Left lung (tissue), 10 donors: ENCODE results near the gene GPC2. TPM values are rescaled to one million over a fixed set of nuclear protein-coding genes. Genes with fewer than 3 reads are reported as not detected.

Source experiments
- ATAC-seq: fragments of 200-7000 bp; cut with Tn5 transposase; one replicate; pipeline ENCODE4 v1.9.1; 2020; ENCODE audit warnings: moderate library complexity
- DNase-seq, 4 donors: peaks; one replicate each; pipeline ENCODE4 v3.0.0-alpha.2; 2013 to 2020
- H3K27ac ChIP-seq, 2 donors: fragments of 200-600 bp; sonication (generic) in 1 of 2; one replicate each; pipeline versions ENCODE4 v1.5.0 to v1.8.0; 2020 to 2021
- H3K27me3 ChIP-seq, 2 donors: fragments of 200-600 bp; sonication (generic) in 1 of 2; one replicate each; pipeline versions ENCODE4 v1.5.0 to v1.8.0; 2020 to 2021
- H3K36me3 ChIP-seq, 2 donors: fragments of 200-600 bp; sonication (generic) in 1 of 2; one replicate each; pipeline versions ENCODE4 v1.5.0 to v1.8.0; 2020 to 2021
- H3K4me1 ChIP-seq, 2 donors: fragments of 200-600 bp; one replicate each; pipeline ENCODE4 v1.8.0; 2021
- H3K4me3 ChIP-seq, 2 donors: fragments of 200-600 bp; sonication (generic) in 1 of 2; one replicate each; pipeline versions ENCODE4 v1.5.0 to v1.8.0; 2020 to 2021; ENCODE audit warnings: mild to moderate bottlenecking in 1 of 2
- H3K9me3 ChIP-seq, 2 donors: fragments of 200-600 bp; sonication (generic) in 1 of 2; one replicate each; pipeline versions ENCODE4 v1.5.0 to v1.8.0; 2020 to 2021
- CTCF ChIP-seq, 2 donors: fragments of 200-600 bp; sonication (generic) in 1 of 2; IDR thresholded peaks; one replicate each; pipeline versions ENCODE4 v1.5.0 to v1.8.0; 2021; ENCODE audit warnings: antibody characterized with exemption in 2 of 2
- intact Hi-C, 2 donors: fragments of 100-400 bp; cut with DNase I; formaldehyde crosslinking; loops; one replicate each; pipeline versions ENCODE4 v1.11.2 to v1.14.2; 2022
- polyA plus RNA-seq, 6 donors: library from polyadenylated mRNA; unstranded; fragments of 120-200 nt; gene quantifications; one replicate each; pipeline ENCODE4 v1.2.1, GENCODE V29; 2013; ENCODE audit not compliant: insufficient read length in 6 of 6
- total RNA-seq, 2 donors: library from RNA; stranded (reverse); fragmentation: NEBNext Ultra II Directional; extraction: Animal tissue kit (Norgen Biotek cat#: 25700); gene quantifications; one replicate each; pipeline ENCODE4 v1.2.1, GENCODE V29; 2021
- donor health status: DM: no; HTN: yes; CAD: no.
- donor health status: DM: no; HTN: no; CAD: no.

GPC2 gene
- total and polyA plus RNA-seq, 8 donors: 2.5 to 17.0 (median 10.2) TPM

GRCh38 chr7:100210805-100211204 is 33.6 kb upstream of the GPC2 start:
- DNase-seq: peak in 1 of 4 donors; percentile 59
- TF ChIP-seq CTCF (IDR thresholded peaks at IDR 0.05): no peak
- no peak for ATAC-seq
- Histone ChIP-seq H3K4me1 (no peaks in the 10 kb centered on the region), H3K27ac (no peak overlapping the region), H3K27me3 (no peaks in the 10 kb centered on the region), H3K36me3 (no peaks in the 10 kb centered on the region), H3K9me3 (no peaks in the 10 kb centered on the region), H3K4me3 (no peak overlapping the region)
- intact Hi-C loops: no loop called here

- H3K36me3 ChIP-seq: no peaks in the 10 kb centered on the region
- no peak for TF ChIP-seq CTCF (IDR thresholded peaks at IDR 0.05)
- ATAC-seq (no peak), DNase-seq (no peak)
- H3K9me3 ChIP-seq: no peaks in the 10 kb centered on the region
- intact Hi-C loops: no loop called here
- no peaks in the 10 kb centered on the region for H3K4me1 ChIP-seq
- H3K27ac ChIP-seq: no peak overlapping the region
- H3K27me3 ChIP-seq: no peaks in the 10 kb centered on the region
- H3K4me3 ChIP-seq: no peak overlapping the region
Measured at GRCh38 chr7:100209493-100209892, 32.3 kb upstream of the GPC2 start.

GRCh38 chr7:100208911-100209408 is 31.8 kb upstream of the GPC2 start:
- intact Hi-C loops: no loop called here
- Histone ChIP-seq H3K27ac (no peak overlapping the region), H3K9me3 (no peaks in the 10 kb centered on the region), H3K36me3 (no peaks in the 10 kb centered on the region), H3K27me3 (no peaks in the 10 kb centered on the region), H3K4me1 (no peaks in the 10 kb centered on the region), H3K4me3 (no peak overlapping the region)
- ATAC-seq (no peak), DNase-seq (no peak)
- no peak for TF ChIP-seq CTCF (IDR thresholded peaks at IDR 0.05)

- DNase-seq: no peak
- Histone ChIP-seq H3K27me3 (no peaks in the 10 kb centered on the region), H3K36me3 (no peaks in the 10 kb centered on the region), H3K4me3 (no peak overlapping the region), H3K4me1 (no peaks in the 10 kb centered on the region), H3K9me3 (no peaks in the 10 kb centered on the region), H3K27ac (no peak overlapping the region)
- intact Hi-C loops: no loop called here
- TF ChIP-seq CTCF (IDR thresholded peaks at IDR 0.05): no peak
- no peak for ATAC-seq
Measured at GRCh38 chr7:100204454-100204853, 27.3 kb upstream of the GPC2 start.

GRCh38 chr7:100200693-100201092 is 23.5 kb upstream of the GPC2 start:
- no peak overlapping the region for H3K4me3 ChIP-seq
- no peak overlapping the region for H3K27ac ChIP-seq
- H3K27me3 ChIP-seq: no peaks in the 10 kb centered on the region
- H3K9me3 ChIP-seq: no peaks in the 10 kb centered on the region
- intact Hi-C loops: no loop called here
- TF ChIP-seq CTCF (IDR thresholded peaks at IDR 0.05): no peak
- no peaks in the 10 kb centered on the region for H3K4me1 ChIP-seq
- DNase-seq (no peak), ATAC-seq (no peak)
- no peaks in the 10 kb centered on the region for H3K36me3 ChIP-seq
